Sigmoid colon (tissue), 4 donors: ENCODE results near the gene MBP.

ENCODE experiments used
- EP300 ChIP-seq, 4 donors: sonication (generic); formaldehyde crosslinking; IDR thresholded peaks; one replicate each; pipeline ENCODE4 v1.6.1; 2017; ENCODE audit warnings: antibody characterized with exemption in 4 of 4
- POLR2A ChIP-seq, 2 donors: fragments of 450-650 bp; IDR thresholded peaks; one replicate each; pipeline ENCODE4 v1.6.1; 2016; ENCODE audit warnings: antibody characterized with exemption in 2 of 2, mild to moderate bottlenecking in 2 of 2, moderate library complexity in 2 of 2
- TF ChIP-seq, protein P1 (sequence below), 4 experiments: fragments of 450-650 bp in 3 of 4; fragments of 200-600 bp in 1 of 4; IDR thresholded peaks; one replicate each; pipeline ENCODE4 v1.5.1; 2016 to 2019; ENCODE audit warnings: antibody characterized with exemption in 4 of 4, mild to moderate bottlenecking in 3 of 4, moderate library complexity in 2 of 4

- TF ChIP-seq POLR2A (IDR thresholded peaks at IDR 0.05) (no peak), EP300 (IDR thresholded peaks at IDR 0.05) (no peak)
- TF ChIP-seq, protein P1, sequence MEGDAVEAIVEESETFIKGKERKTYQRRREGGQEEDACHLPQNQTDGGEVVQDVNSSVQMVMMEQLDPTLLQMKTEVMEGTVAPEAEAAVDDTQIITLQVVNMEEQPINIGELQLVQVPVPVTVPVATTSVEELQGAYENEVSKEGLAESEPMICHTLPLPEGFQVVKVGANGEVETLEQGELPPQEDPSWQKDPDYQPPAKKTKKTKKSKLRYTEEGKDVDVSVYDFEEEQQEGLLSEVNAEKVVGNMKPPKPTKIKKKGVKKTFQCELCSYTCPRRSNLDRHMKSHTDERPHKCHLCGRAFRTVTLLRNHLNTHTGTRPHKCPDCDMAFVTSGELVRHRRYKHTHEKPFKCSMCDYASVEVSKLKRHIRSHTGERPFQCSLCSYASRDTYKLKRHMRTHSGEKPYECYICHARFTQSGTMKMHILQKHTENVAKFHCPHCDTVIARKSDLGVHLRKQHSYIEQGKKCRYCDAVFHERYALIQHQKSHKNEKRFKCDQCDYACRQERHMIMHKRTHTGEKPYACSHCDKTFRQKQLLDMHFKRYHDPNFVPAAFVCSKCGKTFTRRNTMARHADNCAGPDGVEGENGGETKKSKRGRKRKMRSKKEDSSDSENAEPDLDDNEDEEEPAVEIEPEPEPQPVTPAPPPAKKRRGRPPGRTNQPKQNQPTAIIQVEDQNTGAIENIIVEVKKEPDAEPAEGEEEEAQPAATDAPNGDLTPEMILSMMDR (IDR thresholded peaks at IDR 0.05): no peak
These were observed 179.4 kb downstream of the MBP start for GRCh38 chr18:76953156-76953555.
